CD4-positive, alpha-beta T cell (primary cell): ENCODE data around the gene SLC37A1. TPM values are rescaled to one million over a fixed set of nuclear protein-coding genes. Genes with fewer than 3 reads are reported as not detected.

Experiments
- ATAC-seq: fragments of 200-7000 bp; cut with Tn5 transposase; one replicate; pipeline ENCODE4 v1.10.0; 2022; ENCODE audit warnings: mild to moderate bottlenecking; ENCODE audit not compliant: poor library complexity
- CTCF ChIA-PET: fragments of 350-600 bp; sonication (Branson Sonifier 250); formaldehyde crosslinking; loops from one replicate; lab custom pipeline; 2021; ENCODE audit warnings: antibody characterized with exemption, inconsistent platforms; lab: Charles Lee
- POLR2A ChIA-PET: fragments of 350-600 bp; sonication (Branson Sonifier 250); formaldehyde crosslinking; loops from one replicate; lab custom pipeline; 2021; ENCODE audit warnings: antibody characterized with exemption, inconsistent platforms; lab: Charles Lee
- DNase-seq, 14 experiments: peaks; one replicate each; pipeline ENCODE4 v3.0.0-alpha.2; 2013 to 2020; ENCODE audit warnings: mixed read lengths in 2 of 14
- H3K27ac ChIP-seq, 2 donors: one replicate each; pipeline versions ENCODE4 v1.5.1 to v1.7.0; 2013; ENCODE audit warnings: low read length in 2 of 2, low read depth in 1 of 2, mild to moderate bottlenecking in 1 of 2
- H3K27me3 ChIP-seq, 2 experiments: 1 replicate in 1 of 2; 2 replicates in 1 of 2; pipeline versions ENCODE4 v1.6.1 to v1.7.0; 2013; ENCODE audit warnings: low read length in 2 of 2, control low read depth in 1 of 2, mild to moderate bottlenecking in 1 of 2, moderate library complexity in 1 of 2; ENCODE audit not compliant: insufficient read depth in 2 of 2, control insufficient read depth in 1 of 2
- H3K36me3 ChIP-seq: one replicate; pipeline ENCODE4 v1.6.1; 2013; ENCODE audit warnings: low read length, control low read depth; ENCODE audit not compliant: insufficient read depth
- H3K4me1 ChIP-seq: one replicate; pipeline ENCODE4 v1.6.1; 2013; ENCODE audit warnings: low read length, control low read depth; ENCODE audit not compliant: insufficient read depth
- H3K4me3 ChIP-seq: one replicate; pipeline ENCODE4 v1.5.1; 2013; ENCODE audit warnings: mild to moderate bottlenecking, low read length, moderate library complexity
- H3K9me3 ChIP-seq, 2 experiments: 1 replicate in 1 of 2; 2 replicates in 1 of 2; pipeline versions ENCODE4 v1.6.1 to v1.7.0; 2013; ENCODE audit warnings: low read length in 2 of 2, mild to moderate bottlenecking in 2 of 2, control low read depth in 1 of 2, moderate library complexity in 1 of 2; ENCODE audit not compliant: control insufficient read depth in 1 of 2, insufficient read depth in 1 of 2
- H3K27ac Mint-ChIP-seq: one replicate; pipeline ENCODE4 v1.8.0; 2020; ENCODE audit warnings: mixed read lengths
- H3K27me3 Mint-ChIP-seq: one replicate; pipeline ENCODE4 v1.8.0; 2021; ENCODE audit warnings: mixed read lengths
- H3K36me3 Mint-ChIP-seq: one replicate; pipeline ENCODE4 v1.8.0; 2021; ENCODE audit warnings: low read depth, mixed read lengths
- H3K4me1 Mint-ChIP-seq: one replicate; pipeline ENCODE4 v1.8.0; 2021; ENCODE audit warnings: low read depth, mixed read lengths
- H3K4me3 Mint-ChIP-seq: one replicate; pipeline ENCODE4 v1.8.0; 2020; ENCODE audit warnings: mild to moderate bottlenecking, mixed read lengths
- H3K9me3 Mint-ChIP-seq: one replicate; pipeline ENCODE4 v1.8.0; 2020; ENCODE audit warnings: mixed read lengths
- CTCF ChIP-seq: fragments of 200-600 bp; IDR thresholded peaks from one replicate; pipeline ENCODE4 v1.8.0; 2022; ENCODE audit warnings: antibody characterized with exemption, mild to moderate bottlenecking
- intact Hi-C, 2 experiments: fragments of 100-400 bp; cut with DNase I in 1 of 2; cut with micrococcal nuclease in 1 of 2; formaldehyde crosslinking; loops; one replicate each; pipeline versions ENCODE4 v1.15.1 to v1.9.0; 2023 to 2025; cut with DNase I, micrococcal nuclease
- total RNA-seq, 174 experiments: library from RNA in 2 of 174; stranded (reverse) in 2 of 174; gene quantifications; one replicate each; pipeline ENCODE4 v1.2.3 and lab custom pipeline; 2021 to 2026

The SLC37A1 gene
- total RNA-seq, 2 experiments from 2014 or later, result 16.4 to 16.7 TPM

GRCh38 chr21:42567214-42567555 is 53.5 kb downstream of the SLC37A1 start:
- Histone ChIP-seq H3K36me3 (peaks cover 48% of the 10 kb centered on the region), H3K27ac (no peak overlapping the region), H3K27me3 (no peaks in the 10 kb centered on the region), H3K9me3 (no peaks in the 10 kb centered on the region), H3K4me3 (no peak overlapping the region), H3K4me1 (no peaks in the 10 kb centered on the region)
- intact Hi-C loops, result no loop called here
- DNase-seq (peak in 1 of 14 experiments; percentile 30), ATAC-seq (no peak)
- Mint-ChIP-seq H3K4me3 (no peak overlapping the region), H3K36me3 (peaks cover 54% of the 10 kb centered on the region), H3K27ac (no peak overlapping the region), H3K27me3 (no peaks in the 10 kb centered on the region), H3K9me3 (no peaks in the 10 kb centered on the region), H3K4me1 (no peaks in the 10 kb centered on the region)
- ChIA-PET CTCF (no interaction called here), POLR2A (interaction anchor here (0.8 kb wide), 1 partner anchor 71 kb away, joined by 3 read pairs; no protein-coding TSS in a partner anchor)
- TF ChIP-seq CTCF, result no peak

- Histone ChIP-seq H3K4me3 (no peak overlapping the region), H3K36me3 (peaks cover 42% of the 10 kb centered on the region), H3K4me1 (no peaks in the 10 kb centered on the region), H3K27me3 (no peaks in the 10 kb centered on the region), H3K9me3 (no peaks in the 10 kb centered on the region), H3K27ac (no peak overlapping the region)
- no peaks in the 10 kb centered on the region for H3K9me3 Mint-ChIP-seq
- peaks cover 51% of the 10 kb centered on the region for H3K36me3 Mint-ChIP-seq
- intact Hi-C loops, result no loop called here
- no peak overlapping the region for H3K4me3 Mint-ChIP-seq
- no peak for TF ChIP-seq CTCF
- H3K27me3 Mint-ChIP-seq, result no peaks in the 10 kb centered on the region
- POLR2A ChIA-PET, result interaction anchor here (0.8 kb wide), 1 partner anchor 71 kb away, joined by 3 read pairs; no protein-coding TSS in a partner anchor
- ATAC-seq (no peak), DNase-seq (peak in 1 of 14 experiments; percentile 23)
- H3K4me1 Mint-ChIP-seq, result no peaks in the 10 kb centered on the region
- no peak overlapping the region for H3K27ac Mint-ChIP-seq
- CTCF ChIA-PET, result no interaction called here
Observed at GRCh38 chr21:42567861-42568260, 54.2 kb downstream of the SLC37A1 start.

GRCh38 chr21:42568376-42568775 is 54.7 kb downstream of the SLC37A1 start:
- Histone ChIP-seq H3K4me3 (no peak overlapping the region), H3K9me3 (no peaks in the 10 kb centered on the region), H3K36me3 (peaks cover 42% of the 10 kb centered on the region), H3K27ac (no peak overlapping the region), H3K27me3 (no peaks in the 10 kb centered on the region), H3K4me1 (no peaks in the 10 kb centered on the region)
- DNase-seq, result peak in 1 of 14 experiments; percentile 22
- no peak for TF ChIP-seq CTCF
- Mint-ChIP-seq H3K4me3 (no peak overlapping the region), H3K27me3 (no peaks in the 10 kb centered on the region), H3K36me3 (peaks cover 50% of the 10 kb centered on the region), H3K27ac (no peak overlapping the region), H3K4me1 (no peaks in the 10 kb centered on the region), H3K9me3 (no peaks in the 10 kb centered on the region)
- intact Hi-C loops, result no loop called here
- no peak for ATAC-seq
- CTCF ChIA-PET, result no interaction called here
- POLR2A ChIA-PET, result no interaction called here
